ENCODE data around the gene DENND2C.

Gene DENND2C

GRCh38 chr1:114610546-114611245 lies 59.2 kb downstream of the DENND2C start:
- Histone ChIP-seq H3K36me3 (ENCODE audit: insufficient read depth, low read length) (no peaks in the 10 kb centered on the region), H2AFZ (ENCODE audit: low read depth, low read length) (no peak overlapping the region), H3K9me3 (ENCODE audit: low read length) (no peaks in the 10 kb centered on the region), H3K27me3 (ENCODE audit: insufficient read depth, low read length) (no peaks in the 10 kb centered on the region), H3K4me1 (ENCODE audit: insufficient read depth, low read length) (no peaks in the 10 kb centered on the region), H3K4me3 (ENCODE audit: low read length) (no peak overlapping the region)

GRCh38 chr1:114609826-114610225 lies 60.0 kb downstream of the DENND2C start:
- Histone ChIP-seq H3K27me3 (ENCODE audit: insufficient read depth, low read length) (no peaks in the 10 kb centered on the region), H2AFZ (ENCODE audit: low read depth, low read length) (no peak overlapping the region), H3K4me1 (ENCODE audit: insufficient read depth, low read length) (no peaks in the 10 kb centered on the region), H3K36me3 (ENCODE audit: insufficient read depth, low read length) (no peaks in the 10 kb centered on the region), H3K9me3 (ENCODE audit: low read length) (no peaks in the 10 kb centered on the region), H3K4me3 (ENCODE audit: low read length) (no peak overlapping the region)

GRCh38 chr1:114609026-114609425 lies 60.8 kb downstream of the DENND2C start:
- Histone ChIP-seq H3K36me3 (ENCODE audit: insufficient read depth, low read length) (no peaks in the 10 kb centered on the region), H2AFZ (ENCODE audit: low read depth, low read length) (no peak overlapping the region), H3K4me3 (ENCODE audit: low read length) (no peak overlapping the region), H3K27me3 (ENCODE audit: insufficient read depth, low read length) (no peaks in the 10 kb centered on the region), H3K9me3 (ENCODE audit: low read length) (no peaks in the 10 kb centered on the region), H3K4me1 (ENCODE audit: insufficient read depth, low read length) (no peaks in the 10 kb centered on the region)

DNA sequence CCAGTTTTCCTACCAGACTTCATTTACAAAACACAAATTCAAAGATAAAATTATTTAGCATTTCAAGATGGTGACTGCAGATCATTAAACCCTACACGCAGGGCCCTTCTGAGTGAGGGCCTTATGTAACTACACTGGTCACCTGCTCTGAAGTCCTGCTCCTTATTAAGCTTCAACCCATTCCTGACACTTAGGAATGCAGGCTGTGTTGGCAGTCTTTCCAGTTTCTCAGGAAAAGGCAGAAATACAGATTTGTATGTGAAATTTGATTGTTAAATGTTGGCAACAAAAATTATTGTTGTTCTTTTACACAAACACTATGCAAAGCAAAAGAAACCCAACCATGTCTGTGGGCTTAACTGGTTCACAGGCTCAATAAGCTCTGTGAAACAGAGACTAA lies 62.6 kb downstream of the DENND2C start:
- Histone ChIP-seq H2AFZ (ENCODE audit: low read depth, low read length) (no peak overlapping the region), H3K4me1 (ENCODE audit: insufficient read depth, low read length) (no peaks in the 10 kb centered on the region), H3K4me3 (ENCODE audit: low read length) (no peak overlapping the region), H3K36me3 (ENCODE audit: insufficient read depth, low read length) (no peaks in the 10 kb centered on the region), H3K9me3 (ENCODE audit: low read length) (no peaks in the 10 kb centered on the region), H3K27me3 (ENCODE audit: insufficient read depth, low read length) (no peaks in the 10 kb centered on the region)

GRCh38 chr1:114597949-114598348 lies 71.9 kb downstream of the DENND2C start:
- H3K4me1 ChIP-seq (ENCODE audit: insufficient read depth, low read length), result no peaks in the 10 kb centered on the region
- no peak overlapping the region for H2AFZ ChIP-seq (ENCODE audit: low read depth, low read length)
- no peaks in the 10 kb centered on the region for H3K9me3 ChIP-seq (ENCODE audit: low read length)
- no peak overlapping the region for H3K4me3 ChIP-seq (ENCODE audit: low read length)
- peaks cover 7% of the 10 kb centered on the region for H3K27me3 ChIP-seq (ENCODE audit: insufficient read depth, low read length)
- H3K36me3 ChIP-seq (ENCODE audit: insufficient read depth, low read length), result no peaks in the 10 kb centered on the region

GRCh38 chr1:114595602-114596001 lies 74.2 kb downstream of the DENND2C start:
- Histone ChIP-seq H3K4me1 (ENCODE audit: insufficient read depth, low read length) (no peaks in the 10 kb centered on the region), H2AFZ (ENCODE audit: low read depth, low read length) (no peak overlapping the region), H3K36me3 (ENCODE audit: insufficient read depth, low read length) (no peaks in the 10 kb centered on the region)

DNA sequence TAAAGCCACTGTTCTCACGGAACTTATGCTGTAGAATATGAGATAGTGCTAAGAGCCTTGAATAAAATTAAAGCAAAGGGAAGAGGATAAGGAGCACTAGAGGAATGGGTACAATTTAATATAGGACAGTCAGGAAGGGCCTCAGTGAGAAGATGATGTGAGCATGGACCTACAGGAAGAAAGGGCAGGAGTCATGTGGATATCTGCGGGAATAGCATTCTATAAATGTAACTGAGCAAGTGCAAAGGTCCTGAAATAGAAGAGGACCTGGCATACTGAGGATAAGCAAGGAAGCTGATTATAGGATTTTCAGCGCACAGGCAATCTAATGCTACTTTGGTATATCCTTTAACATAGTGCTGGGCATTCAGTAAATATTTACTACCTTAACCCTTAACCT lies 75.8 kb downstream of the DENND2C start:
- Histone ChIP-seq H3K4me1 (ENCODE audit: insufficient read depth, low read length) (no peaks in the 10 kb centered on the region), H3K36me3 (ENCODE audit: insufficient read depth, low read length) (no peaks in the 10 kb centered on the region), H3K9me3 (ENCODE audit: low read length) (no peaks in the 10 kb centered on the region)

More at GRCh38 chr1:114595602-114596001, 74.2 kb downstream of the DENND2C start:
- Histone ChIP-seq H3K27me3 (ENCODE audit: insufficient read depth, low read length) (peaks cover 6% of the 10 kb centered on the region), H3K4me3 (ENCODE audit: low read length) (no peak overlapping the region), H3K9me3 (ENCODE audit: low read length) (no peaks in the 10 kb centered on the region)

DNA sequence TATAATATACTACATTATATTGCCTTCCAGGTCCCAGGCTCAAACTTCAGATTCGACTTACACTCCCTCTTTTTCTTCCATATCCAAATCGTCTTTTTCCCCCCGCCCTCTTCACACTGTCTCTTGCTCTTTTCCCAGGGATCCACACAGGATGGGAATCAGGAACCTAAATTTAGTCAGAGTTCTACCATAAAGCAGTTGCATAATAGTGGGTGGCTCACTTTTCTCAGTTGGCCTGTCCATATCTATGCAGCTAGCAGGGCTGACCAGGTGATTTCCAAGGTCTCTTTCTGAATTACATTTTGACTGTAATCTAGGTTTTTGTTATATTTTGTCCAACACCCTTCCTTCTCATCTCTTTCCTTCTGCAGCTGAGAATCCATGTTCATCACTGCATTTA lies 80.7 kb downstream of the DENND2C start:
- Histone ChIP-seq H2AFZ (ENCODE audit: low read depth, low read length) (no peak overlapping the region), H3K4me3 (ENCODE audit: low read length) (no peak overlapping the region), H3K36me3 (ENCODE audit: insufficient read depth, low read length) (no peaks in the 10 kb centered on the region), H3K4me1 (ENCODE audit: insufficient read depth, low read length) (no peaks in the 10 kb centered on the region), H3K9me3 (ENCODE audit: low read length) (no peaks in the 10 kb centered on the region), H3K27me3 (ENCODE audit: insufficient read depth, low read length) (peaks cover 7% of the 10 kb centered on the region)

More for the DNA sequence above, 75.8 kb downstream of the DENND2C start:
- Histone ChIP-seq H2AFZ (ENCODE audit: low read depth, low read length) (no peak overlapping the region), H3K27me3 (ENCODE audit: insufficient read depth, low read length) (peaks cover 3% of the 10 kb centered on the region), H3K4me3 (ENCODE audit: low read length) (no peak overlapping the region)

- H3K4me3 ChIP-seq (ENCODE audit: low read length), result no peak overlapping the region
Observed at GRCh38 chr1:114588196-114588689, 81.6 kb downstream of the DENND2C start.

GRCh38 chr1:114587203-114587991 lies 82.5 kb downstream of the DENND2C start:
- Histone ChIP-seq H3K27me3 (ENCODE audit: insufficient read depth, low read length) (peaks cover 4% of the 10 kb centered on the region), H3K9me3 (ENCODE audit: low read length) (no peaks in the 10 kb centered on the region), H2AFZ (ENCODE audit: low read depth, low read length) (no peak overlapping the region), H3K4me1 (ENCODE audit: insufficient read depth, low read length) (peaks cover 2% of the 10 kb centered on the region), H3K36me3 (ENCODE audit: insufficient read depth, low read length) (no peaks in the 10 kb centered on the region), H3K4me3 (ENCODE audit: low read length) (no peak overlapping the region)

More at GRCh38 chr1:114588196-114588689, 81.6 kb downstream of the DENND2C start:
- H3K4me1 ChIP-seq (ENCODE audit: insufficient read depth, low read length), result no peaks in the 10 kb centered on the region
- no peak overlapping the region for H2AFZ ChIP-seq (ENCODE audit: low read depth, low read length)
- no peaks in the 10 kb centered on the region for H3K36me3 ChIP-seq (ENCODE audit: insufficient read depth, low read length)
- H3K27me3 ChIP-seq (ENCODE audit: insufficient read depth, low read length), result peaks cover 4% of the 10 kb centered on the region
- no peaks in the 10 kb centered on the region for H3K9me3 ChIP-seq (ENCODE audit: low read length)

GRCh38 chr1:114586513-114587047 lies 83.3 kb downstream of the DENND2C start:
- Histone ChIP-seq H3K9me3 (ENCODE audit: low read length) (no peaks in the 10 kb centered on the region), H3K27me3 (ENCODE audit: insufficient read depth, low read length) (peaks cover 4% of the 10 kb centered on the region), H3K4me1 (ENCODE audit: insufficient read depth, low read length) (peaks cover 8% of the 10 kb centered on the region), H2AFZ (ENCODE audit: low read depth, low read length) (no peak overlapping the region), H3K36me3 (ENCODE audit: insufficient read depth, low read length) (no peaks in the 10 kb centered on the region), H3K4me3 (ENCODE audit: low read length) (no peak overlapping the region)

- H3K27me3 ChIP-seq (ENCODE audit: insufficient read depth, low read length), result peaks cover 4% of the 10 kb centered on the region
- no peaks in the 10 kb centered on the region for H3K9me3 ChIP-seq (ENCODE audit: low read length)
- no peak overlapping the region for H3K4me3 ChIP-seq (ENCODE audit: low read length)
- H3K4me1 ChIP-seq (ENCODE audit: insufficient read depth, low read length), result peaks cover 12% of the 10 kb centered on the region
- peaks cover 1% of the 10 kb centered on the region for H3K36me3 ChIP-seq (ENCODE audit: insufficient read depth, low read length)
- no peak overlapping the region for H2AFZ ChIP-seq (ENCODE audit: low read depth, low read length)
Observed at GRCh38 chr1:114585231-114585630, 84.6 kb downstream of the DENND2C start.

All from neuron (in vitro differentiated cells).